ENCODE measurements around the gene C3orf22. TPM values are rescaled to one million over a fixed set of nuclear protein-coding genes. Genes with fewer than 3 reads are reported as not detected.

C3orf22 gene
- total RNA-seq, 4 donors from 2014 or later = not detected

DNA sequence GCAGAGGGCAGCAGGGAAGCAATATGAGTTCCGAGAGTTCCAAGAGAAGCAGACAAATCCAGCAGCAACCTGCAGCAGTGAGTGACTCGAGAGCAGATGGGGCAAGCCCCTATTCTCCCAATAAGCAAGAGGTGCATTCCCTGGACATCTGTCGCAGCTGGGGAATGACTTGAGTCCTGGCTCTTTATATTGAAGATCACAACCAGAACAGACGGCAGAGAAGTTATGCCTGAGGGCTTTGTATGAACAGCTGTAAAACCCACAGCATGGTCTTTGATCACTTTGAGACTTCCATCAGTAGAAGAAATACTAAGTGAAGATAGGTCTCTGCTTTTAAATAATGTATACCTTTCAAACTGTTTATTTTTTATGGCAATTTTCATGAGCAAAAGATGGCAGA is 23.6 kb upstream of the C3orf22 start:
- TF ChIP-seq, protein P1, sequence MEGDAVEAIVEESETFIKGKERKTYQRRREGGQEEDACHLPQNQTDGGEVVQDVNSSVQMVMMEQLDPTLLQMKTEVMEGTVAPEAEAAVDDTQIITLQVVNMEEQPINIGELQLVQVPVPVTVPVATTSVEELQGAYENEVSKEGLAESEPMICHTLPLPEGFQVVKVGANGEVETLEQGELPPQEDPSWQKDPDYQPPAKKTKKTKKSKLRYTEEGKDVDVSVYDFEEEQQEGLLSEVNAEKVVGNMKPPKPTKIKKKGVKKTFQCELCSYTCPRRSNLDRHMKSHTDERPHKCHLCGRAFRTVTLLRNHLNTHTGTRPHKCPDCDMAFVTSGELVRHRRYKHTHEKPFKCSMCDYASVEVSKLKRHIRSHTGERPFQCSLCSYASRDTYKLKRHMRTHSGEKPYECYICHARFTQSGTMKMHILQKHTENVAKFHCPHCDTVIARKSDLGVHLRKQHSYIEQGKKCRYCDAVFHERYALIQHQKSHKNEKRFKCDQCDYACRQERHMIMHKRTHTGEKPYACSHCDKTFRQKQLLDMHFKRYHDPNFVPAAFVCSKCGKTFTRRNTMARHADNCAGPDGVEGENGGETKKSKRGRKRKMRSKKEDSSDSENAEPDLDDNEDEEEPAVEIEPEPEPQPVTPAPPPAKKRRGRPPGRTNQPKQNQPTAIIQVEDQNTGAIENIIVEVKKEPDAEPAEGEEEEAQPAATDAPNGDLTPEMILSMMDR (IDR thresholded peaks at IDR 0.05) = no peak
- no peak for TF ChIP-seq POLR2A (IDR thresholded peaks at IDR 0.05)
- intact Hi-C loops (cut with DNase I; ENCODE audit: low total_unique reads) = no loop called here
- H3K9me3 ChIP-seq = no peaks in the 10 kb centered on the region
- H3K27me3 ChIP-seq = no peaks in the 10 kb centered on the region
- no peaks in the 10 kb centered on the region for H3K36me3 ChIP-seq
- no peak overlapping the region for H3K27ac ChIP-seq
- no peak overlapping the region for H3K4me3 ChIP-seq
- no peak for DNase-seq
- H3K4me1 ChIP-seq = no peaks in the 10 kb centered on the region

DNA sequence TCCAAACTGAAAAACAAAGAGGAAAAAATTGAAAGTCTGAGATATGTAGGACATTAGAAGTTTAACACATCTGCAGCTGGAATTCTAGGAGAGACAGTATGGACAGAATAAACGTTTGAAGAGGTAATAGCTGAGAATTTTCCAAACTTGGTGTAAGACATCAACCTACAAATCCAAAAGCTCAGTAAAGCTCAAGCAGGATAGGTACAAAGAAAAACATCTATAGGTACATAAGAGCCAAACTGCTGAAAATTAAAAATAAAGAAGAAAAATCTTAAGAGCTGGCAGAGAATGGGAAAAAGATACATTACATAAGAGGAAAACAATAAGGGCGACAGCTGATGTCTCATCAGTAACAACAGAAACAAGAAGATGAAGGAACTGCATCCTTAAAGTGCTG is 22.8 kb upstream of the C3orf22 start:
- DNase-seq = no peak
- Histone ChIP-seq H3K4me1 (no peaks in the 10 kb centered on the region), H3K36me3 (no peaks in the 10 kb centered on the region), H3K27me3 (no peaks in the 10 kb centered on the region), H3K27ac (no peak overlapping the region), H3K9me3 (no peaks in the 10 kb centered on the region), H3K4me3 (no peak overlapping the region)
- intact Hi-C loops (cut with DNase I; ENCODE audit: low total_unique reads) = no loop called here
- no peak for TF ChIP-seq POLR2A (IDR thresholded peaks at IDR 0.05)
- TF ChIP-seq, protein P1 (IDR thresholded peaks at IDR 0.05) = no peak

DNA sequence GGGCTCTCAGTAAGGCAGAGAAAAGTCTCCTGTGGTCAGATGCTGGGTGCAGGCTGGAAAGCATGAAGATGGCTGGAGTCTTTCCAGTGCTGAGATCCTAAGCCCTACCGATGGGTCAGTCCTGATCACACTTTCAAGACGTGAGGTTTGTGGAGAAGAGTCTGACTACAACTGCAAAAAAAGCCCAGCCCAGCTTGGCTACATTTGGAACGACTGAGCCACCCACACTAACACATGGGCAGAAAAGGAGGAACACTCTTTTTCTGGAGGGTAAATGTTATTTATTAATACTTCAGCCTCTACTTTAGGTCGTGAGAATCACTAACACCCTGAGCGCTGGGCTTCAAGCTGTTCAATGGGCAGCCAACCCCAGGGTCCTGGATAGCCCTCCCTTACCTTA is 22.0 kb upstream of the C3orf22 start:
- DNase-seq = no peak
- H3K27me3 ChIP-seq = no peaks in the 10 kb centered on the region
- no peaks in the 10 kb centered on the region for H3K9me3 ChIP-seq
- no peak overlapping the region for H3K27ac ChIP-seq
- H3K36me3 ChIP-seq = no peaks in the 10 kb centered on the region
- TF ChIP-seq, protein P1 (IDR thresholded peaks at IDR 0.05) = no peak
- TF ChIP-seq POLR2A (IDR thresholded peaks at IDR 0.05) = no peak
- no peaks in the 10 kb centered on the region for H3K4me1 ChIP-seq
- H3K4me3 ChIP-seq = no peak overlapping the region
- intact Hi-C loops (cut with DNase I; ENCODE audit: low total_unique reads) = no loop called here

DNA sequence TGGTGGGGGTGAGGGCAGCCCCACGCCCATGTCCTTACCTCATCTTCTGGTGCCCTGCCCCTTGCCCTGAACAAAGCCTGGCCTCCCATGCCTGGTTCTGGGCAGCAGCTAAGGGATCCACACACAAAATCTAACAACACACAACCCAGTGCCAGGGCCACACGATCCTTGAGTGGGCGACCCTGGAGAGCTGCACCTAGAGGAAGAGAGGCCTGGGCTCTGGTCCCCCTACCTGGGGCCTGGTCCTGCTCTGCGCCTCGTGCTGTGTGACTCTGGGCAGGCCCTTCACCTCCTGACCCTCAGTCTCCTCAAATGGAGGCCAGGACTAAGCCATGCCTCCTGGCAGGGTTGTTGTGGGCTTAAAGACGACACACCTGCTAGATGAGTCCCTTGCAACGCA is 20.0 kb upstream of the C3orf22 start:
- Histone ChIP-seq H3K27ac (no peak overlapping the region), H3K36me3 (no peaks in the 10 kb centered on the region), H3K27me3 (no peaks in the 10 kb centered on the region), H3K4me3 (no peak overlapping the region), H3K4me1 (no peaks in the 10 kb centered on the region), H3K9me3 (no peaks in the 10 kb centered on the region)
- TF ChIP-seq, protein P1 (IDR thresholded peaks at IDR 0.05) = no peak
- no peak for TF ChIP-seq POLR2A (IDR thresholded peaks at IDR 0.05)
- intact Hi-C loops (cut with DNase I; ENCODE audit: low total_unique reads) = no loop called here
- no peak for DNase-seq

DNA sequence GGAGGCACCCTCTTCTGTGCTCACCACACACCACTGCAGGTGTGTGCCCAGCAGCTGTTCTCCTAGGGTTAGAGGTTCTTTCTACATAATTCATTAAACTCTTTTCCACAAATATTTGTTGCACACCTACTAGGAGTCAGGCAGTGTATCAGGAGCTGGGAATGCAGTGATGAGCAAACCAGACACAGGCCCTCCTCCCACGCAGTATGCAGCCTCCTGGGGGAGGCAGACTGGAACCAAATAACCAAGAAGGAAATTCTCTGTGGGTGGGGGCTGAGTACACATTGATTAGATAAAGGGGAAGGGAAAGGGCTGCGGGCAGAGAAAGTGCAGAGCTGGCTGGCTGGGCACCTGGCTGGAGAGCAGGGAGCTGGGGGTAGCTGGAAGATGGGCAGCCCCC is 18.5 kb upstream of the C3orf22 start:
- no peaks in the 10 kb centered on the region for H3K27me3 ChIP-seq
- no peak overlapping the region for H3K4me3 ChIP-seq
- no peaks in the 10 kb centered on the region for H3K9me3 ChIP-seq
- TF ChIP-seq, protein P1 (IDR thresholded peaks at IDR 0.05) = no peak
- TF ChIP-seq POLR2A (IDR thresholded peaks at IDR 0.05) = no peak
- H3K27ac ChIP-seq = no peak overlapping the region
- H3K4me1 ChIP-seq = no peaks in the 10 kb centered on the region
- intact Hi-C loops (cut with DNase I; ENCODE audit: low total_unique reads) = no loop called here
- H3K36me3 ChIP-seq = no peaks in the 10 kb centered on the region
- no peak for DNase-seq

All from uterus (tissue), 4 donors.